Endothelial cell of umbilical vein (primary cell): ENCODE results near the gene POLD3.

ENCODE experiments used
- EZH2 ChIP-seq: IDR thresholded peaks from 2 replicates; pipeline ENCODE4 v1.6.1; 2012; ENCODE audit warnings: borderline replicate concordance, low read depth, mild to moderate bottlenecking, moderate library complexity, low read length, inconsistent platforms; ENCODE audit not compliant: severe bottlenecking
- GATA2 ChIP-seq: IDR thresholded peaks from 2 replicates; pipeline ENCODE4 v1.7.0; 2011; ENCODE audit warnings: low read depth, mild to moderate bottlenecking, moderate library complexity, mixed read lengths, low read length; ENCODE audit not compliant: insufficient read length, insufficient read depth
- JUN ChIP-seq: IDR thresholded peaks from 2 replicates; pipeline ENCODE4 v1.6.1; 2011; ENCODE audit warnings: borderline replicate concordance, low read depth; ENCODE audit not compliant: insufficient read length, insufficient read depth
- MYC ChIP-seq: IDR thresholded peaks from one replicate; pipeline ENCODE4 v1.6.1; 2011; ENCODE audit warnings: mild to moderate bottlenecking, low read depth, low read length
- POLR2A ChIP-seq: IDR thresholded peaks from 2 replicates; pipeline ENCODE4 v1.6.1; 2012; ENCODE audit warnings: low read depth, mild to moderate bottlenecking, control low read depth, low read length
- POLR2AphosphoS5 ChIP-seq: IDR thresholded peaks from 2 replicates; pipeline ENCODE4 v1.6.1; 2012; ENCODE audit warnings: low read depth, mild to moderate bottlenecking, control low read depth, low read length, moderate library complexity; ENCODE audit not compliant: insufficient read depth
- TF ChIP-seq, protein P1 (sequence below), 2 donors: IDR thresholded peaks; 1 replicate in 1 of 2; 2 replicates in 1 of 2; pipeline ENCODE4 v1.5.1; 2011; ENCODE audit warnings: low read length in 2 of 2, mild to moderate bottlenecking in 2 of 2, moderate library complexity in 2 of 2, control low read depth in 1 of 2, inconsistent platforms in 1 of 2, low read depth in 1 of 2; ENCODE audit not compliant: insufficient read depth in 1 of 2; ENCODE audit errors: extremely low read depth in 1 of 2
- TF ChIP-seq, protein P2 (sequence below): IDR thresholded peaks from 2 replicates; pipeline ENCODE4 v1.6.1; 2011; ENCODE audit not compliant: insufficient read depth, insufficient read length

DNA sequence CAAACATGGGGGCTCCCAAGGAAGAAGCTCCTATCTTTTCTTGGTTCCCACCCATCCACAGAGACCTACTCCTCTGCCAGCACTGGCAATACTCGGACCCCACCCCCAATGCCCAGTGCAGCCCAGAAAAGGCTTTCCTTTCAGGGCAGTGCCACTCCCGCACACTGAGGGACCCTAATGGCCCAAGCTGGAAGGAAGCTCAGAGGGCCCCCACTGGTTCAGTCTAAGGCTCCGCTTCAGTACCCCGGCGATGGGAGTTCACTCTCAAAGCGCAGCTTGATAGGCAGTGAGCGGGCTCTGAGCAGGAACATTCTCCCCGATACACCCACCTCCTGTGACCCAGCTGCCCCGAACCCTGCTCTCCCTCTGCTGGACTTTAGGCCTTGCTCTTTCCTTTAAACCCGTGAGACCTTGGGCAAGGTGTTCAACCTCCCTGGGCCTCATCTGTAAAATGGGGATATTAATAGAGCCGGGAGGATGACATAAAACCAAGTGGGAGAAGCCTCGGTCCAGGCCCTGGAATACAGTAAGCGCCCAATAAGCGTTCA is 90.4 kb downstream of the POLD3 start:
- no peak for TF ChIP-seq POLR2AphosphoS5
- no peak for TF ChIP-seq POLR2A
- TF ChIP-seq, protein P1, sequence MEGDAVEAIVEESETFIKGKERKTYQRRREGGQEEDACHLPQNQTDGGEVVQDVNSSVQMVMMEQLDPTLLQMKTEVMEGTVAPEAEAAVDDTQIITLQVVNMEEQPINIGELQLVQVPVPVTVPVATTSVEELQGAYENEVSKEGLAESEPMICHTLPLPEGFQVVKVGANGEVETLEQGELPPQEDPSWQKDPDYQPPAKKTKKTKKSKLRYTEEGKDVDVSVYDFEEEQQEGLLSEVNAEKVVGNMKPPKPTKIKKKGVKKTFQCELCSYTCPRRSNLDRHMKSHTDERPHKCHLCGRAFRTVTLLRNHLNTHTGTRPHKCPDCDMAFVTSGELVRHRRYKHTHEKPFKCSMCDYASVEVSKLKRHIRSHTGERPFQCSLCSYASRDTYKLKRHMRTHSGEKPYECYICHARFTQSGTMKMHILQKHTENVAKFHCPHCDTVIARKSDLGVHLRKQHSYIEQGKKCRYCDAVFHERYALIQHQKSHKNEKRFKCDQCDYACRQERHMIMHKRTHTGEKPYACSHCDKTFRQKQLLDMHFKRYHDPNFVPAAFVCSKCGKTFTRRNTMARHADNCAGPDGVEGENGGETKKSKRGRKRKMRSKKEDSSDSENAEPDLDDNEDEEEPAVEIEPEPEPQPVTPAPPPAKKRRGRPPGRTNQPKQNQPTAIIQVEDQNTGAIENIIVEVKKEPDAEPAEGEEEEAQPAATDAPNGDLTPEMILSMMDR (IDR thresholded peaks at IDR 0.05; ENCODE audit: extremely low read depth in 1 of 2, insufficient read depth in 1 of 2, low read depth in 1 of 2, low read length in 2 of 2) = no peak
- no peak for TF ChIP-seq EZH2
- no peak for TF ChIP-seq MYC
- no peak for TF ChIP-seq GATA2
- TF ChIP-seq JUN = no peak
- TF ChIP-seq, protein P2, sequence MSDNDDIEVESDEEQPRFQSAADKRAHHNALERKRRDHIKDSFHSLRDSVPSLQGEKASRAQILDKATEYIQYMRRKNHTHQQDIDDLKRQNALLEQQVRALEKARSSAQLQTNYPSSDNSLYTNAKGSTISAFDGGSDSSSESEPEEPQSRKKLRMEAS = no peak
